ENCODE results near the gene SPRR1A.

The SPRR1A gene

GRCh38 chr1:152983743-152984142 is at the start of gene SPRR1A:
TSS of gene SPRR1A (plus strand) at chr1:152984081. CDS start at chr1:152985231, 1,150 bp downstream.
- H3K4me3 ChIP-seq (ENCODE audit: low read length), result no peak within 1 kb of the TSS
- no peaks in the 10 kb centered on the region for H3K27me3 ChIP-seq (ENCODE audit: control insufficient read depth, insufficient read depth, low read length)
- no peaks in the 10 kb centered on the region for H3K36me3 ChIP-seq (ENCODE audit: control insufficient read depth, low read depth, low read length)
- H3K9ac ChIP-seq (ENCODE audit: low read length), result no peak within 1 kb of the TSS
- H3K4me1 ChIP-seq (ENCODE audit: control insufficient read depth, low read depth, low read length), result no peaks in the 10 kb centered on the region
- no peak within 1 kb of the TSS for H3K27ac ChIP-seq (ENCODE audit: low read length)
- no peaks in the 10 kb centered on the region for H3K9me3 ChIP-seq (ENCODE audit: control insufficient read depth, low read depth, low read length)

- Histone ChIP-seq H3K9ac (ENCODE audit: low read length) (no peak overlapping the region), H3K27ac (ENCODE audit: low read length) (no peak overlapping the region), H3K4me3 (ENCODE audit: low read length) (no peak overlapping the region), H3K9me3 (ENCODE audit: control insufficient read depth, low read depth, low read length) (peaks cover 8% of the 10 kb centered on the region), H3K27me3 (ENCODE audit: control insufficient read depth, insufficient read depth, low read length) (no peaks in the 10 kb centered on the region), H3K36me3 (ENCODE audit: control insufficient read depth, low read depth, low read length) (no peaks in the 10 kb centered on the region), H3K4me1 (ENCODE audit: control insufficient read depth, low read depth, low read length) (no peaks in the 10 kb centered on the region)
Observed at GRCh38 chr1:152940614-152941013, 43.3 kb upstream of the SPRR1A start.

- Histone ChIP-seq H3K4me1 (ENCODE audit: control insufficient read depth, low read depth, low read length) (no peaks in the 10 kb centered on the region), H3K27ac (ENCODE audit: low read length) (no peak overlapping the region), H3K4me3 (ENCODE audit: low read length) (no peak overlapping the region), H3K36me3 (ENCODE audit: control insufficient read depth, low read depth, low read length) (no peaks in the 10 kb centered on the region), H3K9me3 (ENCODE audit: control insufficient read depth, low read depth, low read length) (peaks cover 6% of the 10 kb centered on the region), H3K27me3 (ENCODE audit: control insufficient read depth, insufficient read depth, low read length) (no peaks in the 10 kb centered on the region), H3K9ac (ENCODE audit: low read length) (no peak overlapping the region)
Observed at GRCh38 chr1:152941037-152941711, 42.7 kb upstream of the SPRR1A start.

- no peaks in the 10 kb centered on the region for H3K27me3 ChIP-seq (ENCODE audit: control insufficient read depth, insufficient read depth, low read length)
- no peak overlapping the region for H3K27ac ChIP-seq (ENCODE audit: low read length)
- no peaks in the 10 kb centered on the region for H3K36me3 ChIP-seq (ENCODE audit: control insufficient read depth, low read depth, low read length)
- peaks cover 4% of the 10 kb centered on the region for H3K9me3 ChIP-seq (ENCODE audit: control insufficient read depth, low read depth, low read length)
- H3K4me3 ChIP-seq (ENCODE audit: low read length), result no peak overlapping the region
- no peaks in the 10 kb centered on the region for H3K4me1 ChIP-seq (ENCODE audit: control insufficient read depth, low read depth, low read length)
- H3K9ac ChIP-seq (ENCODE audit: low read length), result no peak overlapping the region
Observed at GRCh38 chr1:152942161-152942560, 41.7 kb upstream of the SPRR1A start.

- Histone ChIP-seq H3K27me3 (ENCODE audit: control insufficient read depth, insufficient read depth, low read length) (no peaks in the 10 kb centered on the region), H3K9me3 (ENCODE audit: control insufficient read depth, low read depth, low read length) (peaks cover 4% of the 10 kb centered on the region), H3K4me3 (ENCODE audit: low read length) (no peak overlapping the region), H3K36me3 (ENCODE audit: control insufficient read depth, low read depth, low read length) (no peaks in the 10 kb centered on the region), H3K9ac (ENCODE audit: low read length) (no peak overlapping the region), H3K27ac (ENCODE audit: low read length) (no peak overlapping the region), H3K4me1 (ENCODE audit: control insufficient read depth, low read depth, low read length) (no peaks in the 10 kb centered on the region)
Observed at GRCh38 chr1:152946248-152946647, 37.6 kb upstream of the SPRR1A start.

- no peak within 1 kb of the TSS for H3K9ac ChIP-seq (ENCODE audit: low read length)
- no peak within 1 kb of the TSS for H3K4me3 ChIP-seq (ENCODE audit: low read length)
- H3K9me3 ChIP-seq (ENCODE audit: control insufficient read depth, low read depth, low read length), result peaks cover 4% of the 10 kb centered on the region
- no peak within 1 kb of the TSS for H3K27ac ChIP-seq (ENCODE audit: low read length)
- no peaks in the 10 kb centered on the region for H3K4me1 ChIP-seq (ENCODE audit: control insufficient read depth, low read depth, low read length)
- H3K36me3 ChIP-seq (ENCODE audit: control insufficient read depth, low read depth, low read length), result no peaks in the 10 kb centered on the region
- H3K27me3 ChIP-seq (ENCODE audit: control insufficient read depth, insufficient read depth, low read length), result no peaks in the 10 kb centered on the region
Observed at GRCh38 chr1:152946651-152947256, 37.1 kb upstream of the SPRR1A start, which contains the start of gene SPRR5. TSS of gene SPRR5 (plus strand) at chr1:152947206. CDS start at chr1:152948555, 1,349 bp downstream.

- no peaks in the 10 kb centered on the region for H3K27me3 ChIP-seq (ENCODE audit: control insufficient read depth, insufficient read depth, low read length)
- H3K4me1 ChIP-seq (ENCODE audit: control insufficient read depth, low read depth, low read length), result no peaks in the 10 kb centered on the region
- peaks cover 6% of the 10 kb centered on the region for H3K9me3 ChIP-seq (ENCODE audit: control insufficient read depth, low read depth, low read length)
- H3K27ac ChIP-seq (ENCODE audit: low read length), result no peak overlapping the region
- H3K4me3 ChIP-seq (ENCODE audit: low read length), result no peak overlapping the region
- no peaks in the 10 kb centered on the region for H3K36me3 ChIP-seq (ENCODE audit: control insufficient read depth, low read depth, low read length)
- H3K9ac ChIP-seq (ENCODE audit: low read length), result no peak overlapping the region
Observed at GRCh38 chr1:152951711-152952110, 32.2 kb upstream of the SPRR1A start.

- H3K27ac ChIP-seq (ENCODE audit: low read length), result no peak overlapping the region
- no peak overlapping the region for H3K9ac ChIP-seq (ENCODE audit: low read length)
- no peaks in the 10 kb centered on the region for H3K36me3 ChIP-seq (ENCODE audit: control insufficient read depth, low read depth, low read length)
- H3K4me1 ChIP-seq (ENCODE audit: control insufficient read depth, low read depth, low read length), result no peaks in the 10 kb centered on the region
- no peaks in the 10 kb centered on the region for H3K27me3 ChIP-seq (ENCODE audit: control insufficient read depth, insufficient read depth, low read length)
- H3K9me3 ChIP-seq (ENCODE audit: control insufficient read depth, low read depth, low read length), result peaks cover 9% of the 10 kb centered on the region
- H3K4me3 ChIP-seq (ENCODE audit: low read length), result no peak overlapping the region
Observed at GRCh38 chr1:152953761-152954160, 30.1 kb upstream of the SPRR1A start.

- Histone ChIP-seq H3K9me3 (ENCODE audit: control insufficient read depth, low read depth, low read length) (peaks cover 9% of the 10 kb centered on the region), H3K27ac (ENCODE audit: low read length) (no peak overlapping the region), H3K27me3 (ENCODE audit: control insufficient read depth, insufficient read depth, low read length) (no peaks in the 10 kb centered on the region), H3K9ac (ENCODE audit: low read length) (no peak overlapping the region), H3K36me3 (ENCODE audit: control insufficient read depth, low read depth, low read length) (no peaks in the 10 kb centered on the region), H3K4me3 (ENCODE audit: low read length) (no peak overlapping the region), H3K4me1 (ENCODE audit: control insufficient read depth, low read depth, low read length) (no peaks in the 10 kb centered on the region)
Observed at GRCh38 chr1:152954436-152954835, 29.4 kb upstream of the SPRR1A start.

- H3K4me3 ChIP-seq (ENCODE audit: low read length), result no peak overlapping the region
- H3K4me1 ChIP-seq (ENCODE audit: control insufficient read depth, low read depth, low read length), result no peaks in the 10 kb centered on the region
- H3K27me3 ChIP-seq (ENCODE audit: control insufficient read depth, insufficient read depth, low read length), result no peaks in the 10 kb centered on the region
- no peaks in the 10 kb centered on the region for H3K36me3 ChIP-seq (ENCODE audit: control insufficient read depth, low read depth, low read length)
- H3K9ac ChIP-seq (ENCODE audit: low read length), result no peak overlapping the region
- H3K27ac ChIP-seq (ENCODE audit: low read length), result no peak overlapping the region
- H3K9me3 ChIP-seq (ENCODE audit: control insufficient read depth, low read depth, low read length), result peaks cover 9% of the 10 kb centered on the region
Observed at GRCh38 chr1:152957561-152957960, 26.3 kb upstream of the SPRR1A start.

GRCh38 chr1:152959273-152959672 is 24.6 kb upstream of the SPRR1A start:
- no peak overlapping the region for H3K9ac ChIP-seq (ENCODE audit: low read length)
- no peaks in the 10 kb centered on the region for H3K27me3 ChIP-seq (ENCODE audit: control insufficient read depth, insufficient read depth, low read length)
- no peak overlapping the region for H3K4me3 ChIP-seq (ENCODE audit: low read length)
- peaks cover 4% of the 10 kb centered on the region for H3K9me3 ChIP-seq (ENCODE audit: control insufficient read depth, low read depth, low read length)
- H3K4me1 ChIP-seq (ENCODE audit: control insufficient read depth, low read depth, low read length), result no peaks in the 10 kb centered on the region
- no peak overlapping the region for H3K27ac ChIP-seq (ENCODE audit: low read length)
- H3K36me3 ChIP-seq (ENCODE audit: control insufficient read depth, low read depth, low read length), result no peaks in the 10 kb centered on the region

Measured in iPS-18a (cell line).